Activated T-cell treated with anti-CD3 and anti-CD28 coated beads for 1 hour (primary cell): ENCODE measurements around the gene NDST4.
"Not testable (repeated sequence)": the region's sequence is repeated elsewhere in the genome, so short reads cannot be mapped to it uniquely, and the experiment has no call there.

Experiments
- DNase-seq: peaks from one replicate; pipeline ENCODE4 v3.0.0-alpha.2; 2020; ENCODE audit warnings: low read depth

The NDST4 gene

GRCh38 chr4:115054836-115055235 lies 58.6 kb downstream of the NDST4 start:
- no peak for DNase-seq

DNA sequence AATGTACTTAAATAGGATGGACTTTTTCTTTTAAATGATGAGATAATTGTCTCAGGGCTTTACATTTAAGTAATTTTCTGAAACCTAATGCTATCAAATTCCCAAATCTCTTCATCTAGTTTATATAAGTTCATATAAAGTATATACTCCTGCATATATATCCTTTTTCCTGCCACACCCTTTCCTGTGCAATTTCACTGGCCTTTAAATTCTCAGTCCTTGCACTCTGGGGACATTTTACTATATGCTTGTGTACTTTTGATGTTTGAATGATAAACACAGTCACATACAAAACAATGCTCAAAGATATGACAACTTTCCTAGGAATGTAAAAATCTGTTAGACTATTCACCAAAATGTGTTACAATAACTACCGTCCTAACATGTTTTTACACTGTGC lies 60.1 kb downstream of the NDST4 start:
- no peak for DNase-seq

DNA sequence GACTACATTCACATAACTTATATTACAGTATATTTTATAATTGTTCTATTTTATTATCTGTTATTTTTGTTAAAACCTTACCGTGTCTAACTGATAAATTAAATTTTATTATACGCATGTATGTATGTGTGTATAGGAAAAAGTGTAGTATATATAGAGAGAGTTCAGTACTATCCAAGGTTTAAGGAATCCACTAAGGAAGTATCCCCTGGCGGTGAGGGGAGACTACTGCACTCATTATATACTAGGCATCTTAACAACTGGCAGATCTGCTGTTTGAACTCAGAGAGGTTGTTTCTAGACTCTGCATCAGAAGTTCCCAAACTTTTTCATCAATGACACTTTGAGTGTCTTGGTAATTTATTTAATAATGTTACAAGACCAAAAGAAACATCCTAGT lies 70.9 kb downstream of the NDST4 start:
- no peak for DNase-seq

DNA sequence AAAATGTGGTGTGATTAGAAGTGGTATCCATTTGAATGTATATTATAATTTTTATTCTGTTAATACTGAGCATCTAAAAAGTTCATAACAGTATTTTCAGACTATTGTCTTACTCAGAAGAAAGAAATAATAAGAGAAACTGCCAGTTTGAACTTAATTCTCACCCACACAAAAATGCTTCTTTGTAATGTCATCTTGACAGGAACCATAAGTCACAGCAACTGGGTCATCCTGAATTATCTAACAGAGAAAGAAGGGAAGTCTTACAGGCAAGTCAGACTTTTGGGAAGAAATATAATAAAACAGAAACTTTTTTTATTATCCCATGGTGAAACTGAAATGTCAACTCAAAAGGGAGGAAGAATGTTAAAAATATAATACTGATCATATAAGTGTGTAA lies 83.1 kb downstream of the NDST4 start:
- no peak for DNase-seq

- DNase-seq, result no peak
Measured at GRCh38 chr4:115028682-115029410, 84.6 kb downstream of the NDST4 start.

DNA sequence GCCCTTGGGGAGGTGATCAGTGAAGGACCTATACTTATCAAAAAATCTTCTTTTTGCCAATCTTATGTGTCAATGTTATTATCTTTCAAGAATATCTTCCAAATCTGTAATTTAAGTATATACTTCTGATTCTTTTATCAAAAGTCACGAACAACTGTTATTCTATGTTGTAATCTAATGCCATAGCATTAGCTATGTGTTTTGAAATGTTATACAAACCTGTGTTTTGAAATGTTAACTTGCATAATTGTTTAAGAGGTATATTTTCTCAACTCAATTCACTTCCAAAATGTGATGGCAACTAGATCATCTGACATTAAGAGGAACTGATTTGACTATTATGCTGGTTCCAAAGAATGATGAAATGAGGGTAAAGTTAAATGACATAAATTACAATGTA lies 113.5 kb downstream of the NDST4 start:
- DNase-seq, result no peak

DNA sequence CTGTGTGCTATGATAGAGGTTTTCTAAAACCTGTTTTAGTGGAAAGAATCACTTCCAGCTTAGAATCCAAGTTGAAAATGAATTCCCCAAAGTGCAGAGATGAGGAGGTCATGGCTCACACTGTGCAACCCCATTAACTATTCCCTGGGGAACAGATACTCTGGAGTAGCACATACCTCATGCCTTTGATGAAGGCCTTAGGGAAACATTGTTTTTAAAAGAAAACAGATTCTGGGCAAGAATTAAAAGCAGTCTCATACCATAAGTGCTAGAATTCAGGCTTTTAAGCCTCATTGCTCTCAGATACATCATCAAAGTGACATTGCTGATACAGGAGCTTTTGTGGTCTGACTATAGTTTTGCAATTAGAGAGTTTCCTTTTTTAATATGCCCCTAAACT lies 115.1 kb downstream of the NDST4 start:
- no peak for DNase-seq

- no peak for DNase-seq
Measured at GRCh38 chr4:114997576-114998247, 115.7 kb downstream of the NDST4 start.

DNA sequence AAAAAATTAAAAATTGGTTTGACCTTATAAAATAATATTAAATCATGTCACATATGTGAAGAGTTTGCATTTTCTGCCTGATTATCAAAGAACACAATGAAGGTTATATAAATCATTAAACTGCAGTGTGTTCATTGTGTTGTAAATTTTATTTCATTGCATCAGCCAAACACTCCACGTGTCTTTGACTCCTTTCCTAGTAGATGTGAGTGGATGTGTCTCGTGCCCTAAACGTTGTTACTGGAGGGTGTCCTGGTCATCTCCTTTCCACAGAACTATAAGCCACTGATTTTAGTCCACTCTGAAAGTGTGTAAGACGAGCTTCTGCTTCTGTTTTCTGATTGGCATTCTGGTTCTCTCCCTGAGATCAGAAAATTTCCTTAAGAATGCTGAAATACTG lies 127.3 kb downstream of the NDST4 start:
- DNase-seq, result no peak

DNA sequence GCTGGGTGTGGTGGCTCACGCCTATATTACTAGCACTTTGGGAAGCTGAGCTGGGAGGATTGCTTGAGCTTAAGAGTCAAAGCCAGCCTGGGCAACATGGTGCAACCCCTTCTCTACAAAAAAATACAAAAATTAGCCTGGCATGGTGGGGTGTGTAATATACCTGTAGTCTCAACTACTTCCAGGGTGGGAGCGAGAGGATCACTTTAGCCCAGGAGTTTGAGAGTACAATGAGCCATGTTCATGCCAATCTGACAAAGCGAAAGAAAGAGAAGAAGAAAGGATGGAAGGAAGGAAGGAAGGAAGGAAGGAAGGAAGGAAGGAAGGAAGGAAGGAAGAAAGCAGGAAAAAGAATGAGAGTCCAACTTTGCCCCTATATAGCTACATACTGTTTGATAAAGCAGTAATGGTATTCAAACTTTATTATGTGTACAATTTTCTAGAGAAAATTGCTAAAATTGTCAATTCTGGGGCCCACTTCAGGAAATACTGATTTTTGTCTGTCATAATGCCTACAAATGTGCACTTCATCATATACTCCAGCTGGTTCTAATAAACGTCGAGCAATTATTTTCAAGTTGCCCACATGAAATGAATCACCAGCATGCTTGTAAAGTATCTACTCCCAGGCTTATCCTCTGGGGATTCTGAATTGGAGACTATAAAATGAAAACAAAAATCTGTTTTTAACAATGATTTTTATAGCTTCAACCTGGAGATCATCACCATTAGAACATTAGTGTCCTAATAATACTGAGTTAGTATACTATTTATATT lies 132.3 kb downstream of the NDST4 start:
- DNase-seq, result no peak

DNA sequence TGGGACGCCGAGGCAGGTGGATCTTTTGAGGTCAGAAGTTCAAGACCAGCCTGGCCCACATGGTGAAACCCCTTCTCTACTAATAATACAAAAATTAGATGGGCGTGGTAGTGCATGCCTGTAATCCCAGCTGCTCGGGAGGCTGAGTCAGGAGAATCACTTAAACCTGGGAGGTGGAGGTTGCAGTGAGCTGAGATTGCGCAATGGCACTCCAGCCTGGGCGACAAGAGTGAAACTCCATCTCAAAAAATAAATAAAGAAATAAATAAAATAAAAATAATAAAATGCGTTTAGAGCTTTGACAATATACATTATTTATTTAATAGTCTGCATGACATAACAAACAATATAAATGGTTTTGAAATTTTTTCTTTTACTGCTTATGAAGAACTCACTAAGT lies 133.0 kb downstream of the NDST4 start:
- not testable (repeated sequence) for DNase-seq

DNA sequence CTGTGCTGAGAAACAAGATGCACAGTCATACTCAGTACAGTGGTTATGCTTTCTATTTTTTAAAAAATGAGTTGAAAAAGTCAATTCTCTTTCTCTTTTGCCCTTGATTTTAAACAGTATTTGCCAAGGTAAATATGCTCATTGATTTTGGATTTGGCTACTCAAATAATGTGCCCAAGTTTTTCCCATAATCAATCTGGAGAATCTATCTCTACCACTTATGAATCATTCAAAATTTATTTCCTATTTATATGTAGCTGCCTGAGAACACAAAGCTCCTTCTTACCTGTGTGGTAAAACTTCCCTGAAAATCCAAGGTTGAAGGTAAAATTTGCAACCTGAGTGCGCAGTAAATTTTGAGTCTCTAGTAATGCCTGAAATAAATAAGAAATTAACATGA lies 136.5 kb downstream of the NDST4 start:
- DNase-seq, result no peak

- DNase-seq, result no peak
Measured at GRCh38 chr4:114964026-114964425, 149.4 kb downstream of the NDST4 start.

GRCh38 chr4:114945616-114946015 lies 167.8 kb downstream of the NDST4 start:
- DNase-seq, result no peak

GRCh38 chr4:114941503-114941902 lies 171.9 kb downstream of the NDST4 start:
- no peak for DNase-seq

DNA sequence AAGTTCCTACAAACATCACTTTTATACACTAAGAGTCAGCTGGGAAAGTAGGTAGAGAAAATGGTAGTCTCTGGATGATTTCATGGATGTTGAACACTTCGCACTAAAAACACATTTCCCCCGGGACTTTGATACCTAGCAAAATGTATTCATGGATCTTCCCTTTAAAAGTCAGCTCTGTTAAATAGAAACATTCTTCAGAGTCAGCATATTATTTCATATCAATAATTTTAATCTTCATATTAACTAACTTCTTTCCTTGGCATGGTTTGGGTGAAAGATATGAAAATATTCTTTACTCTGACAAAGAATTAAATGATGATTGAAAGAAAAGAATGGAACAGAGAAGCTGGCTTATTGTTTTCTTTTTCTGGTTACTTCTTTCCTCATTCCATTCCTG lies 185.5 kb downstream of the NDST4 start:
- DNase-seq, result no peak

GRCh38 chr4:114926583-114926982 lies 186.8 kb downstream of the NDST4 start:
- DNase-seq, result no peak

DNA sequence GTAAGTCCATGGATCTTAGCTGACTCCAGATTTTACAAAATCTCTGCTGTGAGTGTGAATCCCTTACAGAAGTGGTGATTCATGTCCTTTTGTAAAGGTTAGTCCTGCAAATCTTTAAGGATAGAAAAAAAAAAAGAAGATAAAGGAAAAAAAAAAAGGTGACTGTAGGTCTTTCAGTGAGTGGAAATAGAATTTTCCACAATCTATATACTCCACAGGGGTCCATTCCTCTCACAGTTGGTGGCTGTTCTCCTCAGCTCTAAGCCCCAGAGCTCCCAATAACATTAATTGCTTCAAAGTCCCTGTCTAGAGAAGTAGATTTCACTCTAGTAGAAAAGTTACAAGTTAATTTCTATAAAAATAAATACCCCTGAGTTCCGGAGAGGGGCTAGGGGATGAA lies 189.1 kb downstream of the NDST4 start:
- DNase-seq, result no peak

GRCh38 chr4:114922592-114922933 lies 190.9 kb downstream of the NDST4 start:
- DNase-seq, result no peak

DNA sequence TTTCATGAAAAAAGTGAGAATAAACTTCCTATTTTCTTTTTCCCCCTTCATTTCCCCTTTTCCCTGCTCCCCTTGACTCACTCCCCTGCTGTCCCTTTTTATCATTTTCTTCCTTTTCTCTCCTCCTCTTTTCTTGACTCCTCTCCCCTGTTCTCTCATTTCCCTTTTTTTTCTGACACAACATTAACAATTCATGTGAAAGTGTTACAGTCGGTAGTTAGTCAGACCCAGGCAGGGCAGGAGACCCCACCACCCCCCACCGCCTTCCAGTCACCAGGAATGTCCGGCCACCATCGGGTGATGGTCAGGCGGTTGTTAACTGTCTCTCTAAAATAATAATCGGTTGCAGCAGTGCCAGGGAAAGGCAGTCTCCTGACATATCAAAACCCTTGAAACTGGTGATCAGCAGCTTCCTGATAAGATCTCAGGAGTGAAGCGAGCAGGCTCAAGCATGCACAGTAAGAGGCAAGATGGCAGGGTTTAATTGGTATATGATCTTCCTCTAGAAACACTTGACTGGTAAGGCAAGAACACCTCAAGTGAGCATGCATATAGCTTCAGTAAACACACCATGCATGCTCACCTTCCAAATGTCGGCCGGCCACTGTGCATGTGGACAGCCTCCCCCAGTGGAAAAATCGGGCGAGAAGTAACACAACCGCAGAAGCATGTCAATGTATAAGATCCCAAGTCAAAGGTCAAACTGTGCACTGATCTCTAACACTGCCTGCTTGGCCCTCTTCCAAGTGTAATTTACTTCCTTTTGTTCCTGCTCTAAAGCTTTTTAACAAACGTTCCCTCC lies 191.4 kb downstream of the NDST4 start:
- no peak for DNase-seq

GRCh38 chr4:114921191-114921590 lies 192.2 kb downstream of the NDST4 start:
- DNase-seq, result no peak

GRCh38 chr4:114911111-114911510 lies 202.3 kb downstream of the NDST4 start:
- no peak for DNase-seq
